ENCODE results near the gene IRF2BP1.

The IRF2BP1 gene

DNA sequence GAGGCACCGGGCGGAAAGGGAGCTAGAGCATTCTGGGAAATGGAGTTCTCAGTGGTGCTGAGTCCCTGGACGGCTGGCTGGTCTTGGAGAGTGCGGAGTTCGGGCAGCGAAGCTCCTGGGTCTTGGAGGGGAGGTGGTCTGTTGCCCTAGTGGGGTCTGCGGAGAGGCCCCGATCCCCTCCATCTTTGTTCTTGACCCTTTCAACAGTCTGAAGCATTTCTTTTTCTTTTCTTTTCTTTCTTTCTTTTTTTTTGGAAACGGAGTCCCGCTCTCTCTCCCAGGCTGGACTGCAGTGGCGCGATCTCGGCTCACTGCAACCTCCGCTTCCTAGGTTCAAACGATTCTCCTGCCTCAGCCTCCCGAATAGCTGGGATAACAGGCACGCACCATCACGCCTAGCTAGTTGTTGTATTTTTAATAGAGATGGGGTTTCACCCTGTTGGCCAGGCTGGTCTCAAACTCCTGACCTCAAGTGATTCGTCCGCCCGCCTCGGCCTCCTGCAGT lies 22.6 kb downstream of the IRF2BP1 start:
- DNase-seq (ENCODE audit: low spot score) (no peak), FAIRE-seq (no peak)

DNA sequence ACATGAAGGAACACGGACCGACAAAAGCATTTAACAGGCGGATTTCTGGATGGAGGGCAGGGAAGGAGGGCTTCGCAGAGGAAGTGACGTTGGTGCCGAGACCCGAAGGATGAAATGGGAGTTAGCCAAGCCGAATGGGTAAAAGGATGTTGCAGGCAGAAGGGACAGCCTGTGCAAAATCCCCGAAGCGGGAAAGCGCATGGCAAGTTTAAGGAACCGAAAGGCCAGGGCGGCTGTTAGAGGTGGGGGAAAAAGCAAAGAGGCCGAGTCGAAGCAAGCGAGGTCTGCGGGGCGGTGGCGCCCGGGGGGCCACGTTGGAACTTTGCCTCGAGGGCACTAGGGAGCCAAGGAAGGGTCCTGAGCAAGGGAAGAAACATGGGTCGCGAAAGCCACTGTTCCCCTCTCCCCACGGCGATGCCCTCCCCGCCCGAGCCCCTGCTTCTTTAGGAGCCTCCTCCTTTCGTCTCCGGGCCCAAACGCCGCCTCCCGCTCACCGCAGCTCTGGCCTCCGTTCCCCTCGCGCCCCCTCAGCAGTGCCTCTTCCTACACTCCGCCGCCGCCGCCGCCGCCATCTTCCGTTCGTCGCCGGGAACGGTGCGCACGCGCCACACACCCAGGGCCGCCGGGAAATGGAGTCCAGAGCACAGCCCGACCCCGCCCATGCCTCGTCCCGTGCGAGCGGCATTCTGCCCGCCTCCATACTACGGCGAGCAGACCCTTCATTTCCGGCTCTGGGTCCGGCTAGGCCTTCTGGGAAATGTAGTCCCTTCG lies 23.2 kb downstream of the IRF2BP1 start, which contains the start of gene SYMPK:
Gene SYMPK (minus strand): TSS at position 584 of the 771 bp plus-strand sequence. CDS start 8,652 bp downstream, outside the sequence.
- peak; percentile 79 for FAIRE-seq
- DNase-seq (ENCODE audit: low spot score) = peak; percentile 92

DNA sequence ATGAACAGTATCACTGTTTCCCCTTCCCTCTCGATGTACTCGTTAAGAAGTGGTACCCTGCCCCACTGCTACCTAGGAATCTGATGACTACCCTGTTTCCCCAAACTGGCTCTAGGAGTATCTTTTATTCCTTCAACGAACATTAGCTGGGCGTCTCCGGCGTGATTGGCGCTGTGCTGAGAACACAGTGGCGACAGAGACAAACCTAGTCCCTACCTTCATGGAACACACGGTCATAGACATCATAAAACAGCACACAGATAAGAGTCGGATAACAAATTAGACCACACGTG lies 23.7 kb downstream of the IRF2BP1 start:
- DNase-seq (ENCODE audit: low spot score) = no peak
- no peak for FAIRE-seq

DNA sequence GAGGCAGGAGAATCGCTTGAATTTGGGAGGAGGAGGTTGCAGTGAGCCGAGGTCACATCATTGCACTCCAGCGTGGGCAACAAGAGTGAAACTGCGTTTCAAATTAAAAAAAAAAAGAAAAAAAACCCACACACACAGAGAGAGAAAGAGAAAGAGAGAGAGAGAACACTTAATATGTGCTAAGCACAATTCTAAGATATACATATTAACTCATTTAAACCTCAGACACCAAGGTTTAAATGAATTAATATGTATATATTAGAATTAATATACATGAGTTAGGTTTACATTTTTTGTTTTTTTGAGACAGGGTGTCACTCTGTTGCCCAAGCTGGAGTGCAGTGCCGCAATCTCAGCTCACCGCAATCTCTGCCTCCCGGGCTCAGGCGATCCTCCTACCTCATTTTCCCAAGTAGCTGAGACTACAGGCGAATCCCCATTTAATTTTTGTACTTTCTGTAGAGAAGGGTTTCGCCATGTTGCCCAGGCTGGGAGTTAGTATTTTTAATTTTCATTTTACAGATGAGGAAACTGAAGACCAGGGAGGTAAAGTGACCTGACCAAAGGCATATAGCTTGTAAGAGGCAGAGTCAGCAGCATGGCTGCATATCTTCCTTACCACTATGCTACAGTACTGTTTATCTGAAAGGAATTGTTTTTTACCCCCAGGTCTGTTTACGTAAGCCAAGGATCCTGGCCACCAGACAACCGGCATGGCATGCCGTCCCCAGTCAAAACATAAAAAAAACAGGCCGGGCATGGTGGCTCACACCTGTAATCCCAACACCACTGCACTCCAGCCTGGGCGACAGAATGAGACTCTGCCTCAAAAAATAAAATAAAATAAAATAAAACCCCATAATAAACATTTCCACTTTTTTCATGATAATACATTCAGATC lies 25.3 kb downstream of the IRF2BP1 start:
- no peak for FAIRE-seq
- DNase-seq (ENCODE audit: low spot score) = no peak

DNA sequence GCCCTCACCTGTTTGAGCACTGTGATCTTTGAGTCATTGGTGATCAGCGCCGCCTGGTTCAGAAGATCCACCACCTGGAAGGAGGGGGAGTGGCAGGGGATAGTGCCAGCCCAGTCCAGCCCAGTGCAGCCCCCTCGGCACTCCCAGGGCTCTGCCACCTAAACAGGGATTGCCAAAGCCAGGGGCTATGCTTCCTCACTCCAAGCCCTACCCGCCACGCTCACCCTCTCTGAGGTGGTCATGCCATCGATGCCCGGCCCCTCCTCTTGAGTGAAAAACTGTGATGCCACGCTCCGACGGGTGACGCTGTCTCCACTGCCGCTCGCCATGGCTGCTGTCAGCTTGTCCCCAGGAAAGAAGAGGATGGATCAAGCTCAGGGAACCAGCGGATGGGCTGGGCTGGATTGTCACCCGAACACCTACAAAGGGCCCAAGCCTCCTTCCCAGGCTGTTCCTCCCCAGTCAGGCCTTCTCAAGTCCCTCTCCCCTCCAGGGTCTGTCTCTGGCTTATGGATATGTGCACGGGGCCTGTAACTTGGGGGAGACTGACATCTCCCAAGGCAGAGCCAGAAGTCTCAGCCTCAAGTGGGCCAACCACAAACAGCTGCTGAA lies 31.7 kb downstream of the IRF2BP1 start:
- FAIRE-seq = no peak

DNA sequence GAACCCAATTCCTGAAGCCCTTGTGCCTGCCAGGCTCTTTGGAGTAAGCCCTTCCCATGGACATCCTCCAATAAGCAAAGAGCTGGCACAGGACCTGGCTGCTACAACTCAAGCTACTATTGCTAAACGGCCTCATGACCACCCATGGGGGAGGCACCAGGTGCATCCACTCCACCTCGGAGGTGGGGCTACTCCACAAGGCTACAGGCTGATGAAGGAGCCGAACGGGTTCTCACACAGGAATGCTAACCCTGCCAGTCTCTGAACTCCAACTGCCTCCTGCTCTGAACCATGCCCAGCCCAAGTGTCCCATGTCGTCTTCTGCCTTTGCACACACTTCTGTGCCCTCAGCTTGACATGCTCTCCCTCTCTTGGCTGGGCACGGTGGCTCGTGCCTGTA lies 33.0 kb downstream of the IRF2BP1 start:
- no peak for DNase-seq (ENCODE audit: low spot score)
- FAIRE-seq = no peak

More for the DNA sequence above, 31.7 kb downstream of the IRF2BP1 start:
- DNase-seq (ENCODE audit: low spot score) = no peak

DNA sequence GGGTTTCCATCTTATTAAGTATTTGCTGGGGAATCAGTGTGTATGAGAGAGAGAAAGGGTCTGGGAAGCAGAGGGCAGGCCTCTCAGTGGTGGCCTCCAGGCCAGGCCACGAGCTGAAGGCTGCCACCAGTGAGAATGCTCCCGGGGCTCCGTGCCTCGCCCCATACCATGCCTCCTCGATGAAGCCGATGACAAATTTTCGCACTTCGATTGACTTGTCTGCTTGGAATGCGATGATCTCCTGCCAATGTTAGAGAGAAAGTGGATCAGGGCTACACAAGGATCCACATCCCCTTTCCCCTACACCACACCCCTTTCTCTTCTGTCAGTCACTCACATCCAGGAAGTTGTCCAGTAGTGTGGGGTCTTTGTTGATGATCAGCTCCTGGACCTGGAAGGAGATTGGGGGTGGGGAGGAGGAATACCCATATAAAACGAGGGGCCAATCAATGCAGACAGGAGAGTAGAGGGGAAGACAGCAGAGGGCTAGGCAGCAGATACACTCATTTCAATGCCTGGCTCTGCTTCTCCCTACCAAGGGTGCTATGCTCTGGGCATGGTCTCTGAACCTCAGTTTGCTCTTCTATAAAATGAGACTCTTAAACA lies 33.7 kb downstream of the IRF2BP1 start:
- FAIRE-seq = no peak

DNA sequence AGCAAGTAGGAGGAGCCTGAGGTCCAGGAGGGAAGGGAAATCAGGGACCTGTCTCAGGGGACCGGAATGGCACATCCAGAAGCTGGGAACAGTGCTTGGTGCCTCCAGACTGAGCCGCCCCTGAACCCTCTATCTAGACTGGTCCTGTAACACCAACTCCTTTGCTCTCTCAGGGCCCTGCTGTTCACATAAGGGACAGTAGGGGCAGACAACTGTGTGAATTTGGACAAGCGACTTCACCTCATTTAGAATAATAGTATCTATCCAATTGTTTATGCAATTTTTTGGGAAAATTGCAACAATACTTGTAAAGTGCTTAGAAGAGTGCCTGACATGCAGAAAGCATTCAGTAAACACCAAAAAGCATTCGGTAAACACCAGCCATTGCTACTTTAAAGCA lies 37.0 kb downstream of the IRF2BP1 start:
- DNase-seq (ENCODE audit: low spot score) (no peak), FAIRE-seq (no peak)

More for the DNA sequence above, 33.7 kb downstream of the IRF2BP1 start:
- no peak for DNase-seq (ENCODE audit: low spot score)

DNA sequence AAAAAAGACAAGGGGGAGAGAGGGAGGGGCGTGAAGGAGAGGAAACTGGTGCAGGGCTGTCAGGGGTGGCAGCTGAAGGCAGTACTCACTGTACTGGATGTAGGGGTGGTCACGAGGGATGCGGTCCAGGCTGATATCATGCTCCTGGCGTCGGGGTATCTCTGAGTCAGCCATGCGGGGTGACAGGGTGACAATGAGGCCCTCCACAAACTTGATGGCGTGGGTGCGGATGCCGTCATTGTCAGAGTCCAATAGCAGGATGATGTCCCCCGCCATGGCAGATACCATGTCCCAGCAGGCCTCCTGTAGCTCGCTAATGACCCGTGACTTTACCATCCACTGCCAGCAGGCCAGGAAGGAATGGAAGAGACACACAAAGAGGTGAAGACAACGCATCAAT lies 38.3 kb downstream of the IRF2BP1 start:
- FAIRE-seq = no peak
- no peak for DNase-seq (ENCODE audit: low spot score)

DNA sequence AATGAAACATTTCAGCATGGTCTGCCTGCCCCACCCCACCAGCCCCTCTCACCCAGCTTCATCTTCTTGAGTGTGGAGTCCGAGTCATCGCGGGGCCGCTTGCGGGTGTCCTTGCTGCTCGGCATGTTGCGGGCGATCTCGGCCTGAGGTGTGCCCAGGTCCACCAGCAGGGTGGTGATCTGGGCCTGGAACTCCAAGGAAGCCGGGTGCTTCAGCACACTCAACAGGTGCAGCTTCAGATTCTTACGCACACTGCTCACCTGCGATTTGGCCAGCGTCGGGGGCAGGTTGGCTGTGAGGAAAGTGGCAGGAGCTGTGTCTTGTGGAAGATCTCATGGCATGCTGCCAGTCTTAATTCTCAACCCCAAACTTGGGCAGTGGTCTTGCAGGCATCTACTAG lies 43.7 kb downstream of the IRF2BP1 start:
- DNase-seq (ENCODE audit: low spot score) = no peak
- no peak for FAIRE-seq

DNA sequence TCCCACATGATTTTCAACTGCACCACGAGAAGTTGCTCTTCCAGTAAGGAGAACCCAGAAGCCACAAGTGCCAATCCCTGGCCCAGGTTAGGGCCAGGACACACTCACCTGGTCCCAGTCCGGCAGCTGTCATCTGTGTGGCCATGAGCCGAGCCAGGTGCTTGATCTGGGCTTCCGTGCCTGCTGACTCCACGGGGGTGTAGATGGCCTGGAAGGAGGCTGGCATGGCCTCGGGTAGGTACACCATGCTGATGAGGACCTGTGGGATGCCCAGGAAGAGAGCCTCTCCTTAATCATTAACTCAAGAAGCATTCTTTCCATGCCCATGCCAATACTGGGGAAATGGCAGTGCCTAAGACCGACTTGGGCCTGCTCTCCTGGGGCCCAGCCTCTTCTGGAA lies 51.0 kb downstream of the IRF2BP1 start:
- DNase-seq (ENCODE audit: low spot score) (no peak), FAIRE-seq (no peak)
